Glomerular visceral epithelial cell (primary cell): ENCODE data around the gene TSEN2.
"Not testable (repeated sequence)": the region's sequence is repeated elsewhere in the genome, so short reads cannot be mapped to it uniquely, and the experiment has no call there.

Experiments used
- DNase-seq: peaks from one replicate; pipeline ENCODE4 v3.0.0-alpha.2; 2016; ENCODE audit errors: extremely low spot score

Gene TSEN2

DNA sequence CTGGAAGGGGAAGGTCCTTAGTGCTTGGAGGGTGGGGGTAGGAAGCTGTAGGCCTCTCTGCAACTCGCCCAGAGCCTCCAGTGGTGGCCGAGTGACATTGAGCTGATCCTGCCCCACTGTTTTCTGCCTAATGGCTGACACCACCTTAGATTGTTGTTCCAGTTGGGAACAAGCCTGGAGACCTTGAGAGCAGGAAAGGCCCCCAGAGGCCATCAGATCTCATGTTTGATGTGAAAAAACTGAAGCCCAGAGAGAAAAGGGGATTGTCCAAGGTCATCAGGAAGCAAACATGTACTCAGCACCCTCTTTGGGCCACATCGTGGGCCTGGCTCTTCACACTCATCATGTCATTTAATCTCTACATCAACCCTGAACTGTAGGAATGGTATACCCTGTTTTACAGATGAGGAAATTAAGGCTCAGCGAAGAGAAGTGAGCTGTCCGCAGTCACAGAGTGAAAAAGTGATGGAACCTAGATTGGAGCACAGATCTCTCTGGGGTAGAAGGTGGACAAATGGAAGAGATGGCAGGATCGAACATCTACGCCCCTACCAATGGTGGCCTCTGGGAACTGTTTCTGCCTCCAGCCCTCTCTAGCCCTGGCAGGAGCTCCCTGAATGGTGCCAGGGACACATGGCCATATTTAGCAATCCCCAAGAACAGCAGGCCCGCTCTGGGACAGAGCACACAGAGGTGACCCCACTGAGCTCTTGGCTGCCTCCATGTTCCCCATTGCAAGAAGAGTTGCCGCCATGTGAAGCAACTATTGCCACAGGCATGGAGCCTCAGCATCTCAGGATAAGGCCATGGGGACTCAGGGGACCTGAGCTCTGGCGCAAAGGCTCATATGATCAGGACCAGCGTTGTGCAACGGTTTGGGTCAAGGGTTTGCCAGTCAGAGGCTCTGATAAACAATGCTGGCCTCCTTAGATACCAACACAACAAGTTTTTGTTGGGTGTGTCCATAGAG is 31.6 kb upstream of the TSEN2 start:
- no peak for DNase-seq

- DNase-seq: no peak
These were observed 30.0 kb upstream of the TSEN2 start for GRCh38 chr3:12454076-12454815.

GRCh38 chr3:12454816-12455121 is 29.5 kb upstream of the TSEN2 start:
- DNase-seq: peak; percentile 30

DNA sequence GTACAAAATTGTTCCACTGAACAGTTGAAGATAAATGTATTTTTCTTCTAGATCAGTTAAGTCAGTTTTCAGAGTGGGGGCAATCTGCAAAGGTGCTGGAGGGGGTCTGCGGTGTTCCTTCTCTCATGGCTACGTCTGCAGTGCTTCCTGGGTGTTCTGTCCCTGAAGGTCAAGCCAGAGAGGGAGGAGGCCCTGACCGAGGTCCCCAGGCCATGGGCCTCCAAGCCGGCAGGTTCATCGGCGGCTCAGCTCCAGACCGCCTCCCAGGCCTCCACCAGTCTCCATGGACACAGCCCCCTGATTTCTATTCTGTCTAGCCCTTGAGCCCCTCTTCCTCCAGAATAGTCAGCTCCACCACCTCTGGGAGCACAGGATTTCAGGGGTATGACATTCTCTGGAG is 28.5 kb upstream of the TSEN2 start:
- DNase-seq: no peak

DNA sequence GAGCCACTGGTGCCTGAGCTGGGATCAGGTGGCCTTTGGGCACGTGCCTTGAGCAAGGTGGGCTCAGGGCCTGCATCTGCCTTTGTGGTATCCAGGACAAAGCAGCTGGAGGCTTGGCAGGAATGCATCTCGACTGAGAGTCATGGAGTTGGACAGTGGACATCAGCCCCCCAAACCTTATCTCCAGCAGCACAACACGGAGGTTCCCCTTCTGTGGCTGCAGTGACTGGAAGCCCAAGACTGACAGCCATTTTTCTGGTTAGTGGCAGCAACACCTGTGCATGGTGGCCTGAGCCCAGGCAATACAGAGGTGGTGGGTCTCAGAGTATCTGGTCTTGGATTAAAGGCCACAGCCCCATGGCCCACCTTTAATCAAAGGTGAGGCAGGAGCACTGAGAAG is 27.8 kb upstream of the TSEN2 start:
- no peak for DNase-seq

- not testable (repeated sequence) for DNase-seq
These were observed 26.9 kb upstream of the TSEN2 start for GRCh38 chr3:12457380-12457779.

- DNase-seq: no peak
These were observed 25.4 kb upstream of the TSEN2 start for GRCh38 chr3:12458901-12459300.

GRCh38 chr3:12460127-12460526 is 24.2 kb upstream of the TSEN2 start:
- DNase-seq: no peak

- DNase-seq: no peak
These were observed 23.1 kb upstream of the TSEN2 start for GRCh38 chr3:12461097-12461649.

DNA sequence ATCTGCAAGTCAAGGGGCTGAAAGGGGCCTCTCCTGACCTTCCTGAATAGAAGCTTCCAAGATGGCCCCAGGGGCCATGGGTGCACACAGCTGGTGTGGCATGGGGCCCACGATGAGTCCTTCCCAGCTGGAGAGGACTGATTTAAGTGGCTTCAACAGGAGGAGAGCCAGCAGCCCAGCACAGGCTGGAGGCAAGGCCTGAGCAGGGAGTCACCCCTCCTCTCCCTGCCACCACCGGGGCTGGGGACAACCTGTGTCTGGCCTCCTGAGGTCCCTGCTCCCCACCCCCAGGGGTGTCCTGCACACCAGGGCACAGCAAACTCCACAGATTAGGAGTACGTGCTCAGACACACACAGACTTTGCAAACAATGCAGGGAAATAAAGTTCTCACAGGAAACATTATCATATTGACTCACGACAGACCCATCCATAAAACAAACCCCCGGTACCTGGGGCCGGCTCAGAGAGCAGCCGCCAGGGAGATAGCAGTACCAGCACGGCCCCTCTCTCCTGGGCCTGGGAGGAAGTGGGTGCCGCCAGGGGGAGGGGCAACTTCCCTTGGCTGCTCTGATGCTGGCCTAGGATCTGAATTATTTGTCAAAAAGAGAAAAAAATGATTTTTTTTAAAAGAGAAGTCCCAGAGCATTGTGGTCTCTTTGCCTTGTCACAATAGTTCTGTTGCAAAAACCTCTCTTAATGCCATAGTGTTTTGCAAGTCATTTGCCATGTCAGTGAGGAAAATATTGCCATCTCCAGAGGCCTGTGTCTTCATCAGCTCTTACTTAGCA is 21.9 kb upstream of the TSEN2 start:
- DNase-seq: no peak

DNA sequence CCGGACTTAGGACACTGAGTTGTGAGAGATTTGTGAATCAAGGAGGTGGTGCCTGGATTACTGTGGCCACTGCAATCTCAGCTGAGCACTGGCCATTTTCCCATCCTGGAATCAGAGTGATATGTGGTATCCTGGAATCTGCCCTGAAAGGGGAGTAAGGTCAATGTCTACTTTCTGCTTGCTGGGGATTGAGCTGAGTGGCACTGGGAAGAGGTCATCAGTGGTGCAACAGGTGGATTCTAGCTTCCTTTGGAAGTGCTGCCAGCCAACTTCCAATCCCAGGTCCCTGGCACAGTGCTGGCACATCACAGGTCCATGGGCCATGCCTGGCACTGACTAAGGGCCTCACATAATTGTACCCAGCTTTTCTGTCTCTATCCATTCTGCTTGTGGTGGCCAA is 20.6 kb upstream of the TSEN2 start:
- DNase-seq: no peak

DNA sequence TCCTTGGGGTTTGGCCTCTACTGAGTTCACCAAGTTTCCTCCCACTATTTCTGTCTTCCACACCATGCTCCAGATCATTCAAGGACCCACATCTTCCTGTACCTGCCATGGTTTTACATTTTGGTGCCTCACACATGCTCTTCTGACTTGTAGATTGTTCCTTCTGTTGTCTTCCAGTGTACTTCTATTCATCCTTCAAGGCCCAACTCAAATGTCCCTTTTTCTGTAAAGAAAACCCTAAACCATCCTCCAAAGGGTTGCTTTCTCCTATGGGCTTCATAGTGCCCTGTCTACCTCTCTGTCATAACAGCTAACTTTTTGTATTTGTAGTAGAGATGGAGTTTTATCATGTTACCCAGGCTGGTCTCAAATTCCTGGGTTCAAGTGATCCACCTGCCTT is 20.1 kb upstream of the TSEN2 start:
- no peak for DNase-seq

- no peak for DNase-seq
These were observed 19.0 kb upstream of the TSEN2 start for GRCh38 chr3:12465151-12465835.

- DNase-seq: no peak
These were observed 18.4 kb upstream of the TSEN2 start for GRCh38 chr3:12465836-12466225.

GRCh38 chr3:12467746-12468145 is 16.5 kb upstream of the TSEN2 start:
- DNase-seq: no peak

- no peak for DNase-seq
These were observed 16.0 kb upstream of the TSEN2 start for GRCh38 chr3:12468276-12468675.

GRCh38 chr3:12468757-12469156 is 15.5 kb upstream of the TSEN2 start:
- no peak for DNase-seq

GRCh38 chr3:12469222-12469621 is 15.1 kb upstream of the TSEN2 start:
- not testable (repeated sequence) for DNase-seq

- DNase-seq: peak; percentile 60
These were observed 14.2 kb upstream of the TSEN2 start for GRCh38 chr3:12470111-12470510.

DNA sequence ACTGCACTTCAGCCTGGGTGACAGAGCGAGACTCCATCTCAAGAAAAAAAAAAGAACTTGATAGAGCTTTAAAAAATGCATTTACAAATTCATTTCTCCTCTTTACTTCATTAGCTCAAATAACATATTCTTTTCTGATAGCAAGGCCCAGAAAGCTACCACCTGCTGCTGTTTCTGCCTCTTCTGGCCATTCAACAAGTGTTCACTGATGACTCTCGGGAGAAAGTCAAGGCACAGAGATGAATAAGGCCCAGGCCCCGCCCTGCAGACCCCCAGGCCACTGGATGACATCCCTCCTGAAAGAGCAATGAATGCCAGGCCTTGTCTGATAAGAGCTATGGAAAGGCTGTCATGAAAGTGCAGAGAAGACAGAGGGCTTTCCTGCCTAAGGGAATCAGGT is 13.6 kb upstream of the TSEN2 start:
- DNase-seq: no peak

DNA sequence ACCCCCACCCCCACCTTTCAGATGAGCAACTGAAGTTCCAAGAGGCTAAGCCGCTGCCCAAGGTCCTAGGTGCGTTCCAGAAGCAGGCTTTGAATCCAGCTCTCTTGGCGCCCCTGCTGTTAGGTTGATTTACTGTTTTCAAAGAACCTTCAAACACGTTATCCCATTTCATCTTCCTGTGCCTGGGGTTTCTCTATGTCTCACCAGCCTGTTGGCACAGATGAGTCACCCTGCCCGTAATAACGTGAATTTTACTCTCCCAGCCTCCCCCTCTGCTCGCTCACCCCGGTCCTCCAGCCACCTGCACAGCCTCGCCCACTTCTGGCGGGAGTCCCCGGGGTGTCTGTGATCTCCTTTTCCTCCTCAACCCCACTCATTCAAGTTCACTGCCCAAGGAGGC is 13.0 kb upstream of the TSEN2 start:
- peak; percentile 62 for DNase-seq
